IMR-90 (cell line): ENCODE data around the gene BTN2A1. TPM values are rescaled to one million over a fixed set of nuclear protein-coding genes. Genes with fewer than 3 reads are reported as not detected.

Source experiments
- ATAC-seq: fragments of 200-7000 bp; cut with Tn5 transposase; 2 replicates; pipeline ENCODE4 v1.9.1; 2020; ENCODE audit warnings: low read depth, mild to moderate bottlenecking, moderate library complexity
- BruUV-seq: library from RNA; stranded (reverse); fragments of 400-500 nt; replicated peaks from 2 replicates; lab custom pipeline; 2021; lab: Mats Ljungman, UMichigan
- CTCF ChIA-PET: fragments of 300-600 bp; formaldehyde crosslinking; extraction: SDS; loops from one replicate; lab custom pipeline; 2021; ENCODE audit warnings: antibody characterized with exemption; lab: Yijun Ruan, JAX
- POLR2A ChIA-PET: fragments of 300-600 bp; sonication (Branson Sonifier 250); formaldehyde crosslinking; loops from one replicate; lab custom pipeline; 2022; ENCODE audit warnings: antibody characterized with exemption; ENCODE audit not compliant: unreplicated experiment; lab: Charles Lee
- DNase-seq: peaks from one replicate; pipeline ENCODE4 v3.0.0; 2013
- H2AFZ ChIP-seq: replicated peaks from 2 replicates; pipeline ENCODE3; 2013; ENCODE audit warnings: low read length, mild to moderate bottlenecking; ENCODE audit not compliant: poor library complexity
- H2AK5ac ChIP-seq: 2 replicates; pipeline ENCODE4 v1.6.1; 2013; ENCODE audit warnings: low read depth, low read length, inconsistent platforms
- H2AK9ac ChIP-seq: replicated peaks from 2 replicates; pipeline ENCODE3; 2013; ENCODE audit warnings: mild to moderate bottlenecking, low read depth, low read length, moderate library complexity; ENCODE audit not compliant: poor library complexity
- H2BK120ac ChIP-seq: 2 replicates; pipeline ENCODE4 v1.6.1; 2013; ENCODE audit warnings: low read depth, low read length, inconsistent platforms
- H2BK15ac ChIP-seq: 3 replicates; pipeline ENCODE4 v1.6.1; 2013; ENCODE audit warnings: low read depth, low read length, inconsistent platforms
- H2BK20ac ChIP-seq: 2 replicates; pipeline ENCODE4 v1.6.1; 2013; ENCODE audit warnings: low read depth, mild to moderate bottlenecking, inconsistent platforms, low read length, moderate library complexity
- H2BK5ac ChIP-seq: 2 replicates; pipeline ENCODE4 v1.6.1; 2013; ENCODE audit warnings: mild to moderate bottlenecking, low read depth, low read length, inconsistent platforms; ENCODE audit not compliant: poor library complexity, severe bottlenecking
- H3K14ac ChIP-seq: replicated peaks from 2 replicates; pipeline ENCODE4 v1.6.1; 2013; ENCODE audit warnings: low read depth, low read length, inconsistent platforms
- H3K18ac ChIP-seq: 2 replicates; pipeline ENCODE4 v1.6.1; 2013; ENCODE audit warnings: low read depth, low read length, control low read depth
- H3K23ac ChIP-seq: 2 replicates; pipeline ENCODE4 v1.6.1; 2013; ENCODE audit warnings: low read depth, low read length, inconsistent platforms
- H3K27ac ChIP-seq: 2 replicates; pipeline ENCODE4 v1.5.1; 2013; ENCODE audit warnings: mild to moderate bottlenecking, control low read depth, low read length; ENCODE audit not compliant: insufficient read depth
- H3K27me3 ChIP-seq: 2 replicates; pipeline ENCODE4 v1.6.1; 2013; ENCODE audit warnings: low read length; ENCODE audit not compliant: control insufficient read depth, insufficient read depth
- H3K36me3 ChIP-seq: 2 replicates; pipeline ENCODE4 v1.6.1; 2013; ENCODE audit warnings: low read length, mixed read lengths; ENCODE audit not compliant: control insufficient read depth, insufficient read depth
- H3K4ac ChIP-seq: 2 replicates; pipeline ENCODE4 v1.6.1; 2013; ENCODE audit warnings: low read depth, low read length, inconsistent platforms
- H3K4me1 ChIP-seq: 2 replicates; pipeline ENCODE4 v1.6.1; 2013; ENCODE audit warnings: low read length, mixed read lengths; ENCODE audit not compliant: control insufficient read depth, insufficient read depth
- H3K4me2 ChIP-seq: 2 replicates; pipeline ENCODE4 v1.6.1; 2013; ENCODE audit warnings: low read depth, mild to moderate bottlenecking, control low read depth, low read length, moderate library complexity
- H3K4me3 ChIP-seq: 2 replicates; pipeline ENCODE4 v1.5.1; 2013; ENCODE audit warnings: low read depth, mild to moderate bottlenecking, control low read depth, low read length, moderate library complexity; ENCODE audit not compliant: insufficient read depth
- H3K56ac ChIP-seq: 2 replicates; pipeline ENCODE4 v1.6.1; 2013; ENCODE audit warnings: low read length, inconsistent platforms; ENCODE audit not compliant: insufficient read depth; ENCODE audit errors: extremely low read depth
- H3K79me1 ChIP-seq, 2 experiments: 2 replicates each; pipeline ENCODE4 v1.6.1; 2013; ENCODE audit warnings: low read length in 2 of 2, inconsistent platforms in 1 of 2, low read depth in 1 of 2
- H3K9ac ChIP-seq: 2 replicates; pipeline ENCODE4 v1.6.1; 2013; ENCODE audit warnings: low read depth, low read length, control low read depth
- H3K9me1 ChIP-seq: 2 replicates; pipeline ENCODE4 v1.6.1; 2013; ENCODE audit warnings: low read length, inconsistent platforms; ENCODE audit not compliant: insufficient read depth
- H3K9me3 ChIP-seq: 2 replicates; pipeline ENCODE4 v1.6.1; 2013; ENCODE audit warnings: low read length; ENCODE audit not compliant: control insufficient read depth, insufficient read depth
- H4K20me1 ChIP-seq: 2 replicates; pipeline ENCODE4 v1.6.1; 2013; ENCODE audit warnings: low read length, inconsistent platforms; ENCODE audit not compliant: insufficient read depth
- H4K5ac ChIP-seq: 2 replicates; pipeline ENCODE4 v1.6.1; 2013; ENCODE audit warnings: mild to moderate bottlenecking, low read depth, low read length, control low read depth
- H4K8ac ChIP-seq, 2 experiments: 2 replicates each; pipeline ENCODE4 v1.6.1; 2013; ENCODE audit warnings: low read depth in 2 of 2, low read length in 2 of 2, control low read depth in 1 of 2, inconsistent platforms in 1 of 2
- H4K91ac ChIP-seq: 2 replicates; pipeline ENCODE4 v1.6.1; 2013; ENCODE audit warnings: low read depth, low read length, inconsistent platforms; ENCODE audit not compliant: insufficient read depth
- BHLHE40 ChIP-seq: fragments of 150-350 bp; IDR thresholded peaks from 2 replicates; pipeline ENCODE4 v1.6.1; 2016; ENCODE audit warnings: mild to moderate bottlenecking, low read depth, low read length
- CEBPB ChIP-seq: IDR thresholded peaks from 2 replicates; pipeline ENCODE4 v1.6.1; 2012; ENCODE audit warnings: low read depth, low read length, improper control_type of control experiment
- CHD1 ChIP-seq: IDR thresholded peaks from 2 replicates; pipeline ENCODE4 v1.6.1; 2012; ENCODE audit warnings: low read depth, low read length, improper control_type of control experiment
- FOS ChIP-seq: fragments of 150-350 bp; IDR thresholded peaks from 2 replicates; pipeline ENCODE4 v1.6.1; 2016; ENCODE audit warnings: low read depth, low read length
- MAFK ChIP-seq: IDR thresholded peaks from 2 replicates; pipeline ENCODE4 v1.6.1; 2012; ENCODE audit warnings: low read depth, low read length, improper control_type of control experiment
- MAZ ChIP-seq: IDR thresholded peaks from 2 replicates; pipeline ENCODE4 v1.6.1; 2012; ENCODE audit warnings: low read depth, mild to moderate bottlenecking, low read length, improper control_type of control experiment, moderate library complexity, borderline replicate concordance
- MXI1 ChIP-seq: IDR thresholded peaks from 2 replicates; pipeline ENCODE4 v1.6.1; 2012; ENCODE audit warnings: low read depth, mild to moderate bottlenecking, low read length, moderate library complexity, borderline replicate concordance
- NFE2L2 ChIP-seq: fragments of 150-350 bp; IDR thresholded peaks from 2 replicates; pipeline ENCODE4 v1.6.1; 2016; ENCODE audit warnings: low read depth, mild to moderate bottlenecking, low read length
- POLR2A ChIP-seq: IDR thresholded peaks from 2 replicates; pipeline ENCODE4 v1.6.1; 2012; ENCODE audit warnings: mild to moderate bottlenecking, low read depth, low read length
- RAD21 ChIP-seq: IDR thresholded peaks from 2 replicates; pipeline ENCODE4 v1.6.1; 2012; ENCODE audit warnings: low read length, improper control_type of control experiment
- RCOR1 ChIP-seq: IDR thresholded peaks from 2 replicates; pipeline ENCODE4 v1.6.1; 2012; ENCODE audit warnings: mild to moderate bottlenecking, low read length, improper control_type of control experiment; ENCODE audit not compliant: insufficient replicate concordance
- RFX5 ChIP-seq: IDR thresholded peaks from 2 replicates; pipeline ENCODE4 v1.8.0; 2012; ENCODE audit warnings: low read depth, mild to moderate bottlenecking, low read length, moderate library complexity
- SMC3 ChIP-seq: fragments of 150-350 bp; IDR thresholded peaks from 2 replicates; pipeline ENCODE4 v1.6.1; 2016; ENCODE audit warnings: low read depth, mild to moderate bottlenecking, antibody characterized with exemption, low read length, moderate library complexity
- WGBS, 2 experiments: methylation state at CpG; one replicate each; pipeline versions ENCODE4 v1.1.5 to v1.1.7; 2013; ENCODE audit warnings: missing lambda C conversion rate in 2 of 2; ENCODE audit not compliant: insufficient read length in 1 of 2; ENCODE audit errors: extremely low coverage in 2 of 2; 5-methylcytosine and 5-hydroxymethylcytosine counted together
- dilution Hi-C: fragments of 300-500 bp; cut with HindIII; formaldehyde crosslinking; loops from one replicate; pipeline ENCODE4 v1.14.3; 2018; ENCODE audit warnings: low sequenced_read_pairs; ENCODE audit not compliant: unreplicated experiment
- in situ Hi-C: fragments of 300-500 bp; cut with MboI; formaldehyde crosslinking; loops from 3 replicates; pipeline ENCODE4 v1.14.3; 2019; ENCODE audit warnings: low sequenced_read_pairs, inconsistent platforms, mixed read lengths
- intact Hi-C: fragments of 100-400 bp; cut with micrococcal nuclease; formaldehyde crosslinking; loops from 2 replicates; pipeline ENCODE4 v1.10.0; 2022
- polyA plus RNA-seq, 3 experiments: library from polyadenylated mRNA; depleted of rRNA; stranded (reverse); fragments of >200 nt; gene quantifications; 2 replicates each; pipeline ENCODE4 v1.2.3, GENCODE V29; 2012; ENCODE audit warnings: low replicate concordance in 1 of 3
- total RNA-seq: library from RNA; depleted of rRNA; stranded (reverse); fragments of >200 nt; gene quantifications from 2 replicates; pipeline ENCODE4 v1.2.3, GENCODE V29; 2012
- TF ChIP-seq, protein P1 (sequence below): conservative IDR thresholded peaks from 2 replicates; pipeline ENCODE4 v1.5.1; 2012; ENCODE audit warnings: mild to moderate bottlenecking, low read depth, low read length, improper control_type of control experiment
- TF ChIP-seq, protein P2 (sequence below): fragments of 150-350 bp; IDR thresholded peaks from 2 replicates; pipeline ENCODE4 v1.6.1; 2016; ENCODE audit warnings: low read depth, mild to moderate bottlenecking, low read length, moderate library complexity, borderline replicate concordance
- TF ChIP-seq, protein P3 (sequence below): fragments of 150-350 bp; IDR thresholded peaks from 2 replicates; pipeline ENCODE4 v1.6.1; 2017; ENCODE audit warnings: mild to moderate bottlenecking, antibody characterized with exemption, low read length, low read depth

The BTN2A1 gene
- total and polyA plus RNA-seq, 2 of the 4 experiments (the other 2 are of a cell fraction), result 13.6 to 40.2 TPM

DNA sequence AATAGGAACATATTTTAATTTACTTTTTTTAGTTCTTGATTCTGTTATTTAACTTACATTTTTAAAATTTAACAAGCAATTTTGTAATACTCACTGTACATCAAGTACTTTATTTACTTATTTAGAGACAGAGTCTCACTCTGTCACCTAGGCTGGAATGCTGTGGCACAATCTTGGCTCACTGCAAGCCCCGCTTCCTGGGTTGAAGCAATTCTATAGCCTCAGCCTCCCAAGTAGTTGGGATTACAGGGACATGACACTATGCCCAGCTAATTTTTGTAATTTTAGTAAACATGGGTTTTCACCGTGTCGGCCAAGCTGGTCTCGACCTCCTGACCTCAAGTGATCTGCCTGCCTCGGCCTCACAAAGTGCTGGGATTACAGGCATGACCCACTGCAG is 10.5 kb upstream of the BTN2A1 start:
- no peak overlapping the region for H4K91ac ChIP-seq
- peak overlapping the region; percentile 45; the same call in 1 of the 2 replicates for H3K18ac ChIP-seq
- H2BK20ac ChIP-seq, result no peak overlapping the region
- DNase-seq, result no peak
- no peak overlapping the region for H3K14ac ChIP-seq
- dilution Hi-C loops (no loop called here), in situ Hi-C loops (no loop called here), intact Hi-C loops (no loop called here)
- peak overlapping the region; percentile 62 for H4K5ac ChIP-seq
- H3K27me3 ChIP-seq, result no peaks in the 10 kb centered on the region
- no peak overlapping the region for H3K56ac ChIP-seq
- H4K8ac ChIP-seq, result 0 out of 4 replicates have a peak overlapping the region, but pooled peaks of 1 of the 2 experiments have one; percentile 60
- no peak overlapping the region for H2BK15ac ChIP-seq
- H3K4me2 ChIP-seq, result no peak overlapping the region
- no peaks in the 10 kb centered on the region for H4K20me1 ChIP-seq
- no peaks in the 10 kb centered on the region for H3K79me1 ChIP-seq
- peaks cover 12% of the 10 kb centered on the region for H3K36me3 ChIP-seq
- no peaks in the 10 kb centered on the region for H3K9me3 ChIP-seq
- no TSS peak for BruUV-seq
- H2BK5ac ChIP-seq, result peak overlapping the region; percentile 35
- 60% methylated on average over 1 of the region's 5 CpGs; no CpG with 5 or more reads in 1 of the 2 experiments for WGBS, 2 experiments
- no peak overlapping the region for H3K27ac ChIP-seq
- ATAC-seq, result peak; percentile 46
- H2BK120ac ChIP-seq, result no peak overlapping the region
- H3K4ac ChIP-seq, result no peak overlapping the region
- no peaks in the 10 kb centered on the region for H3K9me1 ChIP-seq
- H3K4me1 ChIP-seq, result peaks cover 5% of the 10 kb centered on the region
- H2AFZ ChIP-seq, result no peak overlapping the region
- CTCF ChIA-PET, result no interaction called here
- no peak overlapping the region for H3K4me3 ChIP-seq
- no peak overlapping the region for H3K23ac ChIP-seq
- no peak overlapping the region for H3K9ac ChIP-seq
- no peak overlapping the region for H2AK9ac ChIP-seq
- POLR2A ChIA-PET, result no interaction called here
- no peak overlapping the region for H2AK5ac ChIP-seq
- no peak for TF ChIP-seq MXI1
- TF ChIP-seq CEBPB, result no peak
- no peak for TF ChIP-seq RFX5
- no peak for TF ChIP-seq BHLHE40
- TF ChIP-seq POLR2A, result no peak
- no peak for TF ChIP-seq CHD1
- TF ChIP-seq, protein P1, sequence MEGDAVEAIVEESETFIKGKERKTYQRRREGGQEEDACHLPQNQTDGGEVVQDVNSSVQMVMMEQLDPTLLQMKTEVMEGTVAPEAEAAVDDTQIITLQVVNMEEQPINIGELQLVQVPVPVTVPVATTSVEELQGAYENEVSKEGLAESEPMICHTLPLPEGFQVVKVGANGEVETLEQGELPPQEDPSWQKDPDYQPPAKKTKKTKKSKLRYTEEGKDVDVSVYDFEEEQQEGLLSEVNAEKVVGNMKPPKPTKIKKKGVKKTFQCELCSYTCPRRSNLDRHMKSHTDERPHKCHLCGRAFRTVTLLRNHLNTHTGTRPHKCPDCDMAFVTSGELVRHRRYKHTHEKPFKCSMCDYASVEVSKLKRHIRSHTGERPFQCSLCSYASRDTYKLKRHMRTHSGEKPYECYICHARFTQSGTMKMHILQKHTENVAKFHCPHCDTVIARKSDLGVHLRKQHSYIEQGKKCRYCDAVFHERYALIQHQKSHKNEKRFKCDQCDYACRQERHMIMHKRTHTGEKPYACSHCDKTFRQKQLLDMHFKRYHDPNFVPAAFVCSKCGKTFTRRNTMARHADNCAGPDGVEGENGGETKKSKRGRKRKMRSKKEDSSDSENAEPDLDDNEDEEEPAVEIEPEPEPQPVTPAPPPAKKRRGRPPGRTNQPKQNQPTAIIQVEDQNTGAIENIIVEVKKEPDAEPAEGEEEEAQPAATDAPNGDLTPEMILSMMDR, result no peak
- TF ChIP-seq, protein P2, sequence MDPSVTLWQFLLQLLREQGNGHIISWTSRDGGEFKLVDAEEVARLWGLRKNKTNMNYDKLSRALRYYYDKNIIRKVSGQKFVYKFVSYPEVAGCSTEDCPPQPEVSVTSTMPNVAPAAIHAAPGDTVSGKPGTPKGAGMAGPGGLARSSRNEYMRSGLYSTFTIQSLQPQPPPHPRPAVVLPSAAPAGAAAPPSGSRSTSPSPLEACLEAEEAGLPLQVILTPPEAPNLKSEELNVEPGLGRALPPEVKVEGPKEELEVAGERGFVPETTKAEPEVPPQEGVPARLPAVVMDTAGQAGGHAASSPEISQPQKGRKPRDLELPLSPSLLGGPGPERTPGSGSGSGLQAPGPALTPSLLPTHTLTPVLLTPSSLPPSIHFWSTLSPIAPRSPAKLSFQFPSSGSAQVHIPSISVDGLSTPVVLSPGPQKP, result no peak
- no peak for TF ChIP-seq MAZ
- no peak for TF ChIP-seq FOS
- TF ChIP-seq NFE2L2, result no peak
- no peak for TF ChIP-seq RAD21
- TF ChIP-seq MAFK, result no peak
- TF ChIP-seq, protein P3, sequence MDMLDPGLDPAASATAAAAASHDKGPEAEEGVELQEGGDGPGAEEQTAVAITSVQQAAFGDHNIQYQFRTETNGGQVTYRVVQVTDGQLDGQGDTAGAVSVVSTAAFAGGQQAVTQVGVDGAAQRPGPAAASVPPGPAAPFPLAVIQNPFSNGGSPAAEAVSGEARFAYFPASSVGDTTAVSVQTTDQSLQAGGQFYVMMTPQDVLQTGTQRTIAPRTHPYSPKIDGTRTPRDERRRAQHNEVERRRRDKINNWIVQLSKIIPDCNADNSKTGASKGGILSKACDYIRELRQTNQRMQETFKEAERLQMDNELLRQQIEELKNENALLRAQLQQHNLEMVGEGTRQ, result no peak
- no peak for TF ChIP-seq SMC3
- TF ChIP-seq RCOR1, result no peak
